A673 (cell line): ENCODE measurements around the gene SOCS2. TPM values are rescaled to one million over a fixed set of nuclear protein-coding genes. Genes with fewer than 3 reads are reported as not detected.

Experiments
- BruUV-seq: library from RNA; stranded (reverse); fragments of 400-500 nt; replicated peaks from 2 replicates; lab custom pipeline; 2021; lab: Mats Ljungman, UMichigan
- CTCF ChIA-PET: fragments of 300-600 bp; sonication (Branson Sonifier 250); formaldehyde crosslinking; loops from one replicate; lab custom pipeline; 2022; ENCODE audit warnings: antibody characterized with exemption; lab: Charles Lee
- POLR2A ChIA-PET: fragments of 300-600 bp; sonication (Branson Sonifier 250); formaldehyde crosslinking; loops from one replicate; lab custom pipeline; 2022; ENCODE audit warnings: antibody characterized with exemption; ENCODE audit not compliant: low non-redundant PET; lab: Charles Lee
- DNase-seq: peaks from one replicate; pipeline ENCODE4 v3.0.0-alpha.2; 2015; ENCODE audit warnings: low spot score
- H3K27ac ChIP-seq: fragments of 200-600 bp; sonication (generic); 2 replicates; pipeline ENCODE4 v1.5.1; 2016; ENCODE audit warnings: mixed run types, low read depth, mild to moderate bottlenecking, mixed read lengths, antibody characterized with exemption, low read length; ENCODE audit not compliant: poor library complexity, severe bottlenecking
- H3K27me3 ChIP-seq: fragments of 200-600 bp; sonication (generic); replicated peaks from 2 replicates; pipeline ENCODE4 v1.6.1; 2017; ENCODE audit warnings: mixed run types, low read depth, mild to moderate bottlenecking, mixed read lengths, antibody characterized with exemption, low read length; ENCODE audit not compliant: insufficient read depth, poor library complexity
- H3K36me3 ChIP-seq: fragments of 200-600 bp; sonication (generic); 2 replicates; pipeline ENCODE4 v1.6.1; 2016; ENCODE audit warnings: mixed run types, mild to moderate bottlenecking, mixed read lengths, antibody characterized with exemption, low read length; ENCODE audit not compliant: insufficient read depth, poor library complexity, severe bottlenecking
- H3K4me1 ChIP-seq: fragments of 200-600 bp; sonication (generic); 2 replicates; pipeline ENCODE4 v1.6.1; 2017; ENCODE audit warnings: mixed run types, mild to moderate bottlenecking, mixed read lengths, antibody characterized with exemption, low read length; ENCODE audit not compliant: insufficient read depth, poor library complexity, severe bottlenecking
- H3K4me3 ChIP-seq: fragments of 200-600 bp; sonication (generic); 2 replicates; pipeline ENCODE4 v1.5.1; 2016; ENCODE audit warnings: low read depth, mixed run types, mild to moderate bottlenecking, mixed read lengths, low read length; ENCODE audit not compliant: poor library complexity, severe bottlenecking
- H3K9me3 ChIP-seq: fragments of 200-600 bp; sonication (generic); 2 replicates; pipeline ENCODE4 v1.6.1; 2016; ENCODE audit warnings: mixed run types, low read depth, mild to moderate bottlenecking, mixed read lengths, antibody characterized with exemption, low read length; ENCODE audit not compliant: poor library complexity, severe bottlenecking
- CTCF ChIP-seq: fragments of 300-800, 200-600 bp; sonication (generic); conservative IDR thresholded peaks from 2 replicates; pipeline ENCODE4 v1.5.1; 2017; ENCODE audit warnings: low read depth, mild to moderate bottlenecking, antibody characterized with exemption, low read length, moderate library complexity, mixed read lengths
- EZH2 ChIP-seq: fragments of 200-600 bp; sonication (generic); IDR thresholded peaks from 2 replicates; pipeline ENCODE4 v1.6.1; 2017; ENCODE audit warnings: borderline replicate concordance, low read depth, mild to moderate bottlenecking, mixed read lengths, antibody characterized with exemption, low read length; ENCODE audit not compliant: poor library complexity, severe bottlenecking
- intact Hi-C: fragments of 100-400 bp; cut with micrococcal nuclease; formaldehyde crosslinking; loops from one replicate; pipeline ENCODE4 v1.10.0; 2022; ENCODE audit not compliant: unreplicated experiment
- total RNA-seq: library from RNA; stranded (reverse); gene quantifications from 2 replicates; pipeline ENCODE4 v1.2.3, GENCODE V29; 2021

SOCS2 gene
- total RNA-seq, 1 experiment from 2014 or later = 1.3 TPM

- no peaks in the 10 kb centered on the region for H3K36me3 ChIP-seq
- peak overlapping the region; percentile 49 for H3K4me3 ChIP-seq
- POLR2A ChIA-PET = interaction anchor here (0.6 to 0.7 kb wide), 2 partner anchors 26 to 110 kb away, joined by 3 to 7 read pairs; no protein-coding TSS in a partner anchor
- DNase-seq = no peak
- H3K4me1 ChIP-seq = peaks cover 3% of the 10 kb centered on the region
- intact Hi-C loops = loop anchor here (5.0 kb wide), 1 partner anchor 104 kb away; the partner anchor contains the start of gene CRADD
- H3K27me3 ChIP-seq = peaks cover 39% of the 10 kb centered on the region
- CTCF ChIA-PET = interaction anchor here (0.6 kb wide), 1 partner anchor 501 kb away, joined by 6 read pairs; no protein-coding TSS in a partner anchor
- no peak for TF ChIP-seq CTCF
- H3K27ac ChIP-seq = no peak overlapping the region
- no TSS peak for BruUV-seq
- H3K9me3 ChIP-seq = no peaks in the 10 kb centered on the region
Measured at GRCh38 chr12:93573552-93574223, 1.2 kb downstream of the SOCS2 start.

- no peaks in the 10 kb centered on the region for H3K9me3 ChIP-seq
- H3K4me3 ChIP-seq = no peak overlapping the region
- H3K27ac ChIP-seq = no peak overlapping the region
- intact Hi-C loops = no loop called here
- no peak for DNase-seq
- H3K4me1 ChIP-seq = peaks cover 4% of the 10 kb centered on the region
- POLR2A ChIA-PET = no interaction called here
- CTCF ChIA-PET = no interaction called here
- BruUV-seq = no TSS peak
- TF ChIP-seq EZH2 (no peak), CTCF (no peak)
- no peaks in the 10 kb centered on the region for H3K36me3 ChIP-seq
- peaks cover 32% of the 10 kb centered on the region for H3K27me3 ChIP-seq
Measured at GRCh38 chr12:93577222-93577621, 4.7 kb downstream of the SOCS2 start.

- Histone ChIP-seq H3K27ac (no peak overlapping the region), H3K4me3 (no peak overlapping the region), H3K36me3 (no peaks in the 10 kb centered on the region), H3K27me3 (peaks cover 22% of the 10 kb centered on the region), H3K4me1 (peaks cover 4% of the 10 kb centered on the region), H3K9me3 (no peaks in the 10 kb centered on the region)
- no peak for DNase-seq
- intact Hi-C loops = no loop called here
- no TSS peak for BruUV-seq
- CTCF ChIA-PET = no interaction called here
- no peak for TF ChIP-seq CTCF
- no peak for TF ChIP-seq EZH2
- POLR2A ChIA-PET = no interaction called here
Measured at GRCh38 chr12:93578221-93578620, 5.7 kb downstream of the SOCS2 start.
